Measurements from ENCODE around the gene ANAPC10.

The ANAPC10 gene

GRCh38 chr4:144948421-144948820 is 149.6 kb downstream of the ANAPC10 start:
- Histone ChIP-seq H3K4me3 (IDR thresholded peaks at IDR 0.05; ENCODE audit: insufficient read depth, low read depth, low read length) (no peak overlapping the region), H3K4me1 (ENCODE audit: low read depth, poor library complexity, severe bottlenecking) (no peaks in the 10 kb centered on the region), H3K27me3 (ENCODE audit: insufficient read depth, low read depth) (no peaks in the 10 kb centered on the region), H3K27ac (no peak overlapping the region), H3K9ac (no peak overlapping the region), H3K36me3 (ENCODE audit: insufficient read depth) (no peaks in the 10 kb centered on the region), H3K4me2 (no peak overlapping the region), H3K79me2 (ENCODE audit: insufficient read depth, low read depth) (no peaks in the 10 kb centered on the region), H4K20me1 (ENCODE audit: insufficient read depth) (no peaks in the 10 kb centered on the region), H2AFZ (ENCODE audit: low read depth) (no peak overlapping the region)
- TF ChIP-seq CTCF (conservative IDR thresholded peaks at IDR 0.05; ENCODE audit: low read depth, low read length) = no peak

GRCh38 chr4:144948009-144948408 is 150.0 kb downstream of the ANAPC10 start:
- Histone ChIP-seq H3K4me2 (no peak overlapping the region), H2AFZ (ENCODE audit: low read depth) (no peak overlapping the region), H3K27me3 (ENCODE audit: insufficient read depth, low read depth) (no peaks in the 10 kb centered on the region), H3K27ac (no peak overlapping the region), H4K20me1 (ENCODE audit: insufficient read depth) (no peaks in the 10 kb centered on the region), H3K36me3 (ENCODE audit: insufficient read depth) (no peaks in the 10 kb centered on the region), H3K9ac (no peak overlapping the region), H3K4me1 (ENCODE audit: low read depth, poor library complexity, severe bottlenecking) (no peaks in the 10 kb centered on the region), H3K79me2 (ENCODE audit: insufficient read depth, low read depth) (no peaks in the 10 kb centered on the region), H3K4me3 (IDR thresholded peaks at IDR 0.05; ENCODE audit: insufficient read depth, low read depth, low read length) (no peak overlapping the region)
- TF ChIP-seq CTCF (conservative IDR thresholded peaks at IDR 0.05; ENCODE audit: low read depth, low read length) = no peak
